Activated CD4-positive, alpha-beta T cell treated with anti-CD3 and anti-CD28 coated beads, Interleukin-2, amount 10 ng/mL, durations not matched to agents 7 days and 5 days (primary cell): ENCODE measurements around the gene AKAP8L. TPM values are rescaled to one million over a fixed set of nuclear protein-coding genes. Genes with fewer than 3 reads are reported as not detected.

Experiments used
- CTCF ChIA-PET: fragments of 350-600 bp; sonication (Branson Sonifier 250); formaldehyde crosslinking; loops from one replicate; lab custom pipeline; 2021; ENCODE audit warnings: antibody characterized with exemption; lab: Charles Lee
- POLR2A ChIA-PET: fragments of 350-600 bp; sonication (Branson Sonifier 250); formaldehyde crosslinking; loops from one replicate; lab custom pipeline; 2021; ENCODE audit warnings: antibody characterized with exemption; lab: Charles Lee
- DNase-seq: peaks from one replicate; pipeline ENCODE4 v3.0.0-alpha.2; 2020
- H3K27ac Mint-ChIP-seq: one replicate; pipeline ENCODE4 v1.8.0; 2021; ENCODE audit warnings: mild to moderate bottlenecking, moderate library complexity, mixed read lengths
- H3K27me3 Mint-ChIP-seq: one replicate; pipeline ENCODE4 v1.8.0; 2021; ENCODE audit warnings: mixed read lengths
- H3K36me3 Mint-ChIP-seq: one replicate; pipeline ENCODE4 v1.8.0; 2021; ENCODE audit warnings: low read depth, mixed read lengths
- H3K4me1 Mint-ChIP-seq: one replicate; pipeline ENCODE4 v1.8.0; 2021; ENCODE audit warnings: mixed read lengths
- H3K4me3 Mint-ChIP-seq: one replicate; pipeline ENCODE4 v1.8.0; 2021; ENCODE audit warnings: mild to moderate bottlenecking, moderate library complexity, mixed read lengths
- H3K9me3 Mint-ChIP-seq: one replicate; pipeline ENCODE4 v1.8.0; 2021; ENCODE audit warnings: mixed read lengths
- total RNA-seq, 2 experiments: library from RNA; stranded (reverse); gene quantifications; one replicate each; pipeline ENCODE4 v1.2.3, GENCODE V29; 2021

AKAP8L gene
- total RNA-seq, 2 experiments from 2014 or later = 84.3 to 96.7 TPM

DNA sequence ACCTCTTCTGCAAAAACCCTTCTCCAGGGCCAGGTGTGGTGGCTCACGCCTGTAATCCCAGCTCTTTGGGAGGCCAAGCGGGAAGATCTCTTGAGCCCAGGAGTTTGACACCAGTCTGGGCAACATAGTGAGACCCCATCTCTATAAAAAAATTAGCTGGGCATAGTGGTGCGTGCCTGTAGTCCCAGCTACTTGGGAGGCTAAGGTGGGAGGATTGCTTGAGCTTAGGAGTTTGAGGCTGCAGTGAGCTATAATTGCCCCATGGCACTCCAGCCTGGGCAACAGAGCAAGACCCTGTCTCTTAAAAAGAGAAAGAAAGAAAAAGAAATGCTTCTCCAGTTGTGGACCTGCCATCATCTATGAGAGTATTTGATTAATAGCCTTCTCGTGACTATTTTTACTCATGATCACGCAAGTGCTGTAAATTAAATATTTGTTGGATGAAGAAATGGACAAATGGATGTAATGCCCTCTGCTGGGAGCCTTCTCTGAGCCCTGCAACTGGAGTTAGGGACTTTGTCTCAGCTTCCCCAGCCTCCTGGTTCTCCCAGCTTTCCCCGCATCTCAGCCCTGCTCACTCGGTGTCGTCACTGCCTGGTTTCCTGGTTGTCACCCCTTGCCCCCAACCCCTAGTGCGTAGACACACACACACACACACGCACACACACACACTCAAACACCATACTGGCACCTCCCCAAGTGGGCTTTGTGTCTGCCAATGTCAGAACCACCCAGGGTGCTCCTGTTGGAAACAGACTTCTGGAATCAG, 18.8 kb upstream of the AKAP8L start:
- DNase-seq = no peak
- Mint-ChIP-seq H3K27ac (no peak overlapping the region), H3K4me1 (peaks cover 10% of the 10 kb centered on the region), H3K36me3 (no peaks in the 10 kb centered on the region), H3K27me3 (no peaks in the 10 kb centered on the region), H3K9me3 (no peaks in the 10 kb centered on the region), H3K4me3 (no peak overlapping the region)
- ChIA-PET CTCF (interaction anchor here (0.7 to 3.8 kb wide), 7 partner anchors 8 to 120 kb away, joined by 3 to 16 read pairs (median 5); partner anchors contain the start of gene AKAP8L), POLR2A (no interaction called here)

DNA sequence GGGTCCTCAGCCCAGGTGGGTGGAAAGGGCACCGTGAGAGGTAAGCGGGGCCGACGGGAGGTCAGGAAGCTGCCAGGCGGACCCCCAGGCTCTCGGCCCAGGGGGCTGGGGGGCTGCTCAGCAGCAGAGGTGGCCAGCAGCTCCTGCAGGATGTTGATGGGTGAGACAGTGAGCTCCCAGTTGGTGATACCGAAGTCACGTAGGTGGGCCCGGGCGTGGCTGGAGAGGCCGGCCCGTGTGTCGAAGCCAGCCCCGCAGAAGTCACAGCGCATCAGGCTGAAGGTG, 18.0 kb upstream of the AKAP8L start:
- H3K27me3 Mint-ChIP-seq = no peaks in the 10 kb centered on the region
- H3K4me1 Mint-ChIP-seq = peaks cover 13% of the 10 kb centered on the region
- H3K27ac Mint-ChIP-seq = no peak overlapping the region
- no peak overlapping the region for H3K4me3 Mint-ChIP-seq
- no peaks in the 10 kb centered on the region for H3K9me3 Mint-ChIP-seq
- ChIA-PET POLR2A (no interaction called here), CTCF (interaction anchor here (1.0 to 3.8 kb wide), 6 partner anchors 9 to 121 kb away, joined by 3 to 16 read pairs (median 6); partner anchors contain the start of gene AKAP8L)
- no peaks in the 10 kb centered on the region for H3K36me3 Mint-ChIP-seq
- no peak for DNase-seq

- H3K27me3 Mint-ChIP-seq = no peaks in the 10 kb centered on the region
- DNase-seq = no peak
- H3K4me3 Mint-ChIP-seq = no peak overlapping the region
- H3K4me1 Mint-ChIP-seq = peaks cover 19% of the 10 kb centered on the region
- no peak overlapping the region for H3K27ac Mint-ChIP-seq
- ChIA-PET CTCF (interaction anchor here (1.0 to 3.8 kb wide), 6 partner anchors 8 to 121 kb away, joined by 3 to 16 read pairs (median 6); partner anchors contain the start of gene AKAP8L), POLR2A (interaction anchor here (0.6 kb wide), 2 partner anchors 29 to 47 kb away, joined by 5 to 6 read pairs; no protein-coding TSS in a partner anchor)
- H3K36me3 Mint-ChIP-seq = peaks cover 5% of the 10 kb centered on the region
- H3K9me3 Mint-ChIP-seq = no peaks in the 10 kb centered on the region
These were observed 17.4 kb upstream of the AKAP8L start for GRCh38 chr19:15436012-15436825.

GRCh38 chr19:15433519-15434069, 14.8 kb upstream of the AKAP8L start:
- DNase-seq = no peak
- peak overlapping the region; percentile 91 for H3K4me3 Mint-ChIP-seq
- POLR2A ChIA-PET = no interaction called here

DNA sequence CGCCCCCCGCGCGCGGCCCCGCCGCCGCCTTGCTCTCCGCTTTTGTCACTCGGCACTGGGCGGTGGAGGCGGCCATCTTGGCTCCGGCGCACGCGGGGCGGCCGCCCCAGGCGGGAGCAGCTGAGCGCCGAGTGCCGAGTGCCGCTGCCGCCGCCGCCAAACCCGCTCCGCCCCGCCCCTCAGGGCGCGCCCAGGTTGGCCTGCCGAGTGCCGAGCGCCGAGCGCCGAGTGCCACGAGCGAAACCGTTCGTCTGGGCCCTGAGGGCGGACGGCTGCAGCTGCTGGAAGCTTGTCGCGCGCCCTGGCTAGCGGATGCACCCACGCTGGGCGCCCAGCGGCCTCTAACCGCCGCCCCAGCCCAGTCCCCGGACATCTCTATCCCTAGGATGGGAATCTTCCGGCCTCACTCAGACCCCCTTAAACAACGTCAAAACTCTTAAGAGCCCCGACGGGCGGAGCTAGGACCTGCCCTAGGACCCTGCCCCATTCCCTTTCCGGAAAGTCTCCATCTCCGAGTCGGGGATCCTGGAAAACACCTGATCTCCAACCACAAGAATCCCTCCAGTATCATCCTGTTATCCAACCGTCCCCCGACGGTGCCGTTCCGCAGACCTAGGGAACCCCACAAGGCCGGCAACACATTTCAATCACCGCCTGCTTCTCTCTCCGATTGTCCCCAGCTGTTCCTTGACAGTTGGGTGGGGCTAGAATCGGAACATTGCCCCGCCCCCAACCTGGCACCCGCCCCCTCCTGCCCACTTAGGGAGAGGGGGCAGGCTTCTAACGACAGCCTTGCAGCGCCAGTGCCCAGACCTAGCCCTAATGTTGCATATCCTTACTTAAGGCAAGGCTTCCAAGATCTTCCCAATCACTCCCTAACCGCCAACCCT, 14.1 kb upstream of the AKAP8L start:
- Mint-ChIP-seq H3K36me3 (peaks cover 5% of the 10 kb centered on the region), H3K4me1 (peaks cover 28% of the 10 kb centered on the region), H3K27me3 (no peaks in the 10 kb centered on the region), H3K9me3 (no peaks in the 10 kb centered on the region), H3K4me3 (peak overlapping the region; percentile 91), H3K27ac (peak overlapping the region; percentile 97)
- ChIA-PET POLR2A (interaction anchor here (0.7 to 1.0 kb wide), 2 partner anchors 31 to 122 kb away, joined by 3 read pairs; no protein-coding TSS in a partner anchor), CTCF (interaction anchor here (0.6 to 3.1 kb wide), 6 partner anchors 13 to 745 kb away, joined by 3 to 31 read pairs (median 5); partner anchors contain the start of gene AKAP8L)
- peak; percentile 93 for DNase-seq

More at GRCh38 chr19:15433519-15434069, 14.8 kb upstream of the AKAP8L start:
- Mint-ChIP-seq H3K9me3 (no peaks in the 10 kb centered on the region), H3K27ac (peak overlapping the region; percentile 97), H3K27me3 (no peaks in the 10 kb centered on the region), H3K4me1 (peaks cover 28% of the 10 kb centered on the region), H3K36me3 (peaks cover 5% of the 10 kb centered on the region)
- CTCF ChIA-PET = interaction anchor here (0.8 to 3.1 kb wide), 5 partner anchors 14 to 453 kb away, joined by 3 to 31 read pairs (median 5); partner anchors contain the start of gene AKAP8L

- CTCF ChIA-PET = interaction anchor here (0.6 to 3.1 kb wide), 6 partner anchors 12 to 744 kb away, joined by 3 to 31 read pairs (median 5); partner anchors contain the start of gene AKAP8L
- POLR2A ChIA-PET = interaction anchor here (0.7 to 1.0 kb wide), 2 partner anchors 32 to 123 kb away, joined by 3 read pairs; no protein-coding TSS in a partner anchor
- peak overlapping the region; percentile 93 for H3K27ac Mint-ChIP-seq
These were observed 13.3 kb upstream of the AKAP8L start for GRCh38 chr19:15432018-15432494.

DNA sequence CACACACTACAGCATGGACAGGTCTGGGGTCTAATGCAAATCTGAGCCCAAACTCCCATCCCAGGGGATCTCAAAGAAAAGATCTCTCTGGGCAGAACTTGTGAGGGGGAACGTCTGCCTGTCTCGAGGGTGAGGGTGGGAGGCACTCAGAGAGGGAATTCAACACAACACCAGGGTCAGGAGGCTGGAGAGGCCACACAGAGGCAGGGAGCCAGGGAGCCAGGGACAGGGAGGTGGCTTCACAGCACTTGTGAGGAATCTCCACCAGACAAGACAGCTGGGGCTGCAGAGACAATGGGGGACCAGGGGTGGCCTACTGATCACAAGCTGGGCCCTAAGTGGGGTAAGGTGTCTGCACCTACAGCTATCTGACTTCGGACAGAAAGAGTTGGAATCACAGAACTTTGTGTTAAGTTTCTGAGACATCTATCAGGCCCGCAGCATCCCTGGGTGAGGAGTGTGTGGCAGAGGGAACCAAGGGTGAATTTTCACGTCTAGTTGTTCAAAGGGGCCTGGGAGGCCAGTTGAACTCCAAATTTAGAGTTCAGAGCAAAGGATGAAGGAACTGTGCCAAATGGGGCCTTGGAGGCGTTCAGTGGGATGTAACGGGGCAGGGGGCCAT, 12.7 kb upstream of the AKAP8L start:
- no peak for DNase-seq
- Mint-ChIP-seq H3K4me1 (peaks cover 28% of the 10 kb centered on the region), H3K27ac (peak overlapping the region; percentile 93), H3K36me3 (peaks cover 15% of the 10 kb centered on the region), H3K4me3 (peak overlapping the region; percentile 93), H3K9me3 (no peaks in the 10 kb centered on the region), H3K27me3 (no peaks in the 10 kb centered on the region)
- ChIA-PET POLR2A (interaction anchor here (0.6 kb wide), 1 partner anchor 417 kb away, joined by 4 read pairs; no protein-coding TSS in a partner anchor), CTCF (interaction anchor here (1.4 to 1.6 kb wide), 3 partner anchors 12 to 125 kb away, joined by 3 to 15 read pairs (median 6); partner anchors contain the start of gene AKAP8L)

More at GRCh38 chr19:15432018-15432494, 13.3 kb upstream of the AKAP8L start:
- H3K27me3 Mint-ChIP-seq = no peaks in the 10 kb centered on the region
- peak overlapping the region; percentile 93 for H3K4me3 Mint-ChIP-seq
- H3K9me3 Mint-ChIP-seq = no peaks in the 10 kb centered on the region
- H3K36me3 Mint-ChIP-seq = peaks cover 10% of the 10 kb centered on the region
- peak; percentile 34 for DNase-seq
- H3K4me1 Mint-ChIP-seq = peaks cover 28% of the 10 kb centered on the region

GRCh38 chr19:15430526-15431120, 11.8 kb upstream of the AKAP8L start:
- Mint-ChIP-seq H3K27ac (peak overlapping the region; percentile 55), H3K36me3 (peaks cover 22% of the 10 kb centered on the region), H3K9me3 (peaks cover 2% of the 10 kb centered on the region), H3K27me3 (no peaks in the 10 kb centered on the region), H3K4me1 (peaks cover 30% of the 10 kb centered on the region), H3K4me3 (peak overlapping the region; percentile 93)
- ChIA-PET CTCF (interaction anchor here (1.4 to 1.6 kb wide), 4 partner anchors 11 to 126 kb away, joined by 3 to 15 read pairs (median 5); partner anchors contain the start of gene AKAP8L), POLR2A (no interaction called here)
- DNase-seq = no peak

DNA sequence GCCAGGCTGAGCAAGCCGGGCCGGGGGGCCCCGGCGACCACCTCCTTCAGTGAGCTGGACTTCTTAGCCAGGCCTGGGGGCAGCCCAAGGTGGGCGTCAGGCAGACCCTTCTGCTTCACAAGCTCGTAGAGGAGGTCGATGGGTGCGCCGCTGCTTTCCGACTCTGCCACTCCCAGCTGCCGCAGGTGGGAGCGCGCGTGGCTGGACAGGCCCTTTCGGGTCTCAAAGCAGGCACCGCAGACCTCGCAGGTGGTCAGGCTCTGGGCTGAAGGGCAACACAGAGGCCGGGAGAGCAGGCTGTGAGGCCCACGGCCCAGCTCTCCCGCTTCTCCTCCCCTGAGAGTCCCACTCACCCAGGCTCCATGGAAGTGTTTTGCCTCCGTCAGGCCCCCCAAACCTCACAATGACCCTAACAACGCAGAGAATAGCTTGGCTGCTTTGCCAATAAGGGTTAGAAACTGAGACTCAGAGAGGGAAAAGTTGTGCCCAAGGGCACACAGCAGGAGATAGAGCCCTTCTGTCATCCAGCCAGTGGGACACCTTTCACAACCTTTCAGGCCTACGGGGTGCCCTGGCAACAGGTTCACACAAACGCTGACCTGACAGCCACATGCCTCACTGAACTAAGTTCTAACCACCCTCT, 11.2 kb upstream of the AKAP8L start:
- POLR2A ChIA-PET = no interaction called here
- H3K27ac Mint-ChIP-seq = no peak overlapping the region
- H3K9me3 Mint-ChIP-seq = peaks cover 2% of the 10 kb centered on the region
- peak overlapping the region; percentile 93 for H3K4me3 Mint-ChIP-seq
- H3K36me3 Mint-ChIP-seq = peaks cover 24% of the 10 kb centered on the region
- H3K4me1 Mint-ChIP-seq = peaks cover 30% of the 10 kb centered on the region
- CTCF ChIA-PET = interaction anchor here (1.5 to 2.6 kb wide), 4 partner anchors 10 to 126 kb away, joined by 4 to 15 read pairs (median 10); partner anchors contain the start of gene AKAP8L
- no peaks in the 10 kb centered on the region for H3K27me3 Mint-ChIP-seq
- no peak for DNase-seq
